Fibroblast of pulmonary artery (primary cell): ENCODE data around the gene CRHR2.

Experiments
- DNase-seq: peaks from one replicate; pipeline ENCODE4 v3.0.0-alpha.2; 2010; ENCODE audit warnings: low read depth
- H3K4me3 ChIP-seq: replicated peaks from 2 replicates; pipeline ENCODE4 v1.5.1; 2011; ENCODE audit warnings: low read depth, mild to moderate bottlenecking, control low read depth, low read length, moderate library complexity
- CTCF ChIP-seq: IDR thresholded peaks from 2 replicates; pipeline ENCODE4 v1.5.1; 2011; ENCODE audit warnings: mild to moderate bottlenecking, control low read depth, low read length, inconsistent platforms; ENCODE audit errors: missing control alignments

The CRHR2 gene

GRCh38 chr7:30633223-30633622 lies 49.0 kb downstream of the CRHR2 start:
- no peak for TF ChIP-seq CTCF
- H3K4me3 ChIP-seq, result no peak overlapping the region
- DNase-seq, result no peak

DNA sequence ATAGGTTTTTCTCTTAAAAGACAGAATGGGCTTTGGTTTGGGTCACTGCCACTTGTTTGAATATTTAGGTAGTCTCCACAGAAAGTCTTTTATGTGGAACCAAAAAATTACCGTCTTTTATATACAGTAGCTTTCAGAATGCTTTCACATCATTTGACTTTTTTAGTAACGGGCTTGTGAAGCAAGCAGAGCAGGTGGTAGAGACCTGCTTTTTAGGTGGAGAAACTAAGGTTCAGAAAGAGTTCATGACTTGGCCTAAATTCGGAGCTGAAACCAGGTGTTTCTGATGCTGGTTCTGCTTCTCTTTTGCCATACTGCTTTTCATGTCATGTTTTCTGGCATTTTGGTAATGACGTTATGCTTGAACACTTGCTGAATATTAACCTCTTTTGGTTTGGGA lies 51.3 kb downstream of the CRHR2 start:
- no peak for TF ChIP-seq CTCF
- no peak for DNase-seq
- H3K4me3 ChIP-seq, result no peak overlapping the region

DNA sequence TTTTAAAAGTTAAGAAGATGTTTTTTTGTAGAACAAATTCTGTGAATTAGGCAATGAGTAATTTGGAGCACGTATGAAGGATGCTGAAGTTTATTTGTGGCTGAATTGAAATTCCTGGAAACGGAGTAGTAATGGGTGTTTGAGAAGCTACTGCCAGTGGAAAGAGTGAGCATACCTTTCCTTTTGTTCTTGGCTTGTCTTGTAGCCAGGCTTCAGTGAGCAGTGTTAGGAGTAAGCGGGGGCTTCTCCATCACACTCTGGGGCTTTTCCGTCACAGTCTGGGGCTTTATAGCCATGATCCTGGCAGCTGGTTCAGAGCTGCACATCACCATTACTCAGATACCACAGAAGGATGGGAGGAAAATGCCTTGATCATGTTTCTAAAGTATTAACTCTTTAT lies 55.2 kb downstream of the CRHR2 start:
- no peak for DNase-seq
- TF ChIP-seq CTCF, result no peak
- H3K4me3 ChIP-seq, result no peak overlapping the region

DNA sequence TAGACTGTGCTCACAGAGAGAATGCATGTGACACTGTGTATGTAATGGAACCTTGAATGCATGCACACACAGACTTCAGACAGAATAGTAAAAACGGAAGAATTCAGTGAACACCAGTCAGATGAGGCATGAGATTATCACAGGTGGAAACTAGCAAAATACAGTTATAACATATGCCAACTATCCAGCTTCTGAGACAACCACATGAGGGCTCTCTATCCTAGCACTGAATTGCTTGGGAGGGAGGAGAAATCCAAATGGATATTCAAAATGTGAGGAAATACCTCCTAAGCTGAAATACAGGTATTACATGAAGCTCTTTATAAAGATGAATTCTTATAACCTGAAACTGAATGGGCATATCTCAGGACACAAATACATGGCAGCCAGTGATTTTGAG lies 57.0 kb downstream of the CRHR2 start:
- no peak for DNase-seq
- no peak overlapping the region for H3K4me3 ChIP-seq
- TF ChIP-seq CTCF, result no peak

- DNase-seq, result no peak
- TF ChIP-seq CTCF, result no peak
- H3K4me3 ChIP-seq, result no peak overlapping the region
Measured at GRCh38 chr7:30618961-30619360, 63.3 kb downstream of the CRHR2 start.

- no peak for DNase-seq
Measured at GRCh38 chr7:30618080-30618676, 64.1 kb downstream of the CRHR2 start.

More at GRCh38 chr7:30618080-30618676, 64.1 kb downstream of the CRHR2 start:
- no peak overlapping the region for H3K4me3 ChIP-seq
- TF ChIP-seq CTCF, result no peak
